HG03097 (cell line): ENCODE measurements around the gene ENC1.

Experiments
- ATAC-seq: cut with Tn5 transposase; IDR thresholded peaks from one replicate; pipeline ENCODE4 v1.9.1; 2021; ENCODE audit not compliant: unreplicated experiment, low FRiP score

Gene ENC1

DNA sequence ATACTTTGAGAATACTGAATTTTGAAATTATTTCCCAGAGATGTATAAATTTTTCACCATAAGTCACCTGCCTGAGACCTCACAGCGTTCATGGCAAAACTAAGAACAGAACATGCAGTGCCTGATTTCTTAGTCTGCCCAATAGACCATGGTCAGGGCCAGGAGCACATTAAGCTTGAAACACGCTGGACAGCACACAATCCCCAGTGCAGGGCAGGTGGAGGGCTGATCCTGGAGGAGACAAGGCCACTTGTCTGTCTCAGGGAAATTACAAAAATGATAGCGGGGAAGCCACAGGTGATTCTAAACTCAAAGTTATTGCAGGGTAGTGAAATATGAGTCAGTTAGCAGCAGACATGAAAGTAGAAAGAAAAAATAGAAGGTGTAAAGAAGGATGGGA, 18.6 kb upstream of the ENC1 start:
- ATAC-seq = no peak

DNA sequence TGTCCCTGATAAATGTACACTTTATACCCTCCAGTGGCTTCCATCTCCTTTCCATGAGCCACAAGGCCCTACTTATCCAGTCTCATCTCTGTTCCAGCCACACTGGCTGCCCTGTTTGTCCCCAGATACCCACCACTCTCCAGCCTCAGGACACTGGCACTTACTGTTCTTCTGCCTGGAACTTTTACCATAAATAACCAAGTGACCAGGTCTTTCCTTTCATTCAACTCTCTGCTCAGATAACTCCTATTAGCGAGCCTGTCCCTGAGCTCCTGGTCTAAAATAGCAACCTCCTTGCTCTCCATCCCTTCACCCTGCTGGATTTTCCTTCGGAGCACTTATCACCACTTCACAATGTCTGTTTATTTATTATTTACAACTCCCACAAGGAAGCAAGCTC, 16.6 kb upstream of the ENC1 start:
- no peak for ATAC-seq

- ATAC-seq = no peak
These were observed 15.2 kb upstream of the ENC1 start for GRCh38 chr5:74655716-74656115.

GRCh38 chr5:74655206-74655605, 14.7 kb upstream of the ENC1 start:
- ATAC-seq = no peak

GRCh38 chr5:74653991-74654390, 13.5 kb upstream of the ENC1 start:
- no peak for ATAC-seq

DNA sequence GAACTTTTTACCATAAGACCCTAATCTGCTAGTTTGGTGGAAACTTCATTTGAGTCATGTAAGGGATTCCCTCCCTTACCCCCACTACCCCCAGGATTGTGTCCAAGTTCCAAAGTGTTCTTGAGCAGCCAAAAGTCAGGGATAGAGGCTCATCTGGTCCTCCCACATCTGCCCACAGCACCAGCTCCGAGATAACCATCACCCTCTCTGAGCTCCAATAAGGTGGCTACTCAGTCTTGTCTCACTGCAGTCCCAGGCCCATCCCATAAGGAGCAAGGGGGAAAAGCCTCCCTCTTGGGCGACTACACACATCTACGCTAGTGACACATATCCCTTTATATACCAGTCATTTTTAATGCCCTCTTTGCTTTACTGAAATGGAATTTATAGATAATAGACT, 12.0 kb upstream of the ENC1 start:
- no peak for ATAC-seq

DNA sequence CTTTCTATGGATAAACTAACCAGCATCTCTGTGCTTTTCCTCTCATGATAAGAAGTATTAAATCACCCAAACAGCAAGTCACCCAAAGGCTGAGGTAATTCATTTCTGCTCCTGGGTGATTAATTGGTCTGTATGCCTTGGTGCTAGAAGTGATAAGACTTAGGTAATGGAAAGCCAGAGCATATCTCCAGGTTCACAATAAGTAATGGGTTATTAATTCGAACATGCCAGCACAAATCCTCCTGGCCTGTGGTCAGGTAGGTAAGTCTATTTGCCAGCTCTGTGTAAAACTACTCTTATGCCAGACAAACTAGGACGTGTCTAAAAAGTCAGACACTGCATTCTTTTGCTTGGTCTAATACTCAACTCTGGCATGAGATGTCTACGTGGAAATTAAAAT, 11.2 kb upstream of the ENC1 start:
- no peak for ATAC-seq

- ATAC-seq = no peak
These were observed 9.0 kb upstream of the ENC1 start for GRCh38 chr5:74649421-74649973.

GRCh38 chr5:74648835-74649293, 8.3 kb upstream of the ENC1 start:
- no peak for ATAC-seq

GRCh38 chr5:74647096-74647495, 6.6 kb upstream of the ENC1 start:
- no peak for ATAC-seq

- no peak for ATAC-seq
These were observed 2.6 kb upstream of the ENC1 start for GRCh38 chr5:74643111-74643562.

DNA sequence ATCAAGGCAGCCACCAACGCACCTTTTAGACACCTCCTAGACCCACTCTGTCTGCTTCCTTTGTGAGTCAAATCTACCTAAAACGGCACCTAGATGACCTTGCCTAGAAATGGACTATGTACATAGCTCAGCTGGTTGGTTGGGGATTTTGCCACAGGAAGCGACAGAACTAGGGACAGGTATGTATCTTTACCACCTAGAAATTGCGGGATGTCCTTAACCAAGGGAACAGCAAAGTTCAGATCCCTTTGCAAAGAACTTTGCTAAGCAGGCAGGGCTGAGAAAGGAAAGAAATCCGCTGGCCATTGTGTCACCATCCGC, 2.0 kb upstream of the ENC1 start:
- no peak for ATAC-seq

- ATAC-seq = no peak
These were observed 1.4 kb upstream of the ENC1 start for GRCh38 chr5:74641735-74642542.

DNA sequence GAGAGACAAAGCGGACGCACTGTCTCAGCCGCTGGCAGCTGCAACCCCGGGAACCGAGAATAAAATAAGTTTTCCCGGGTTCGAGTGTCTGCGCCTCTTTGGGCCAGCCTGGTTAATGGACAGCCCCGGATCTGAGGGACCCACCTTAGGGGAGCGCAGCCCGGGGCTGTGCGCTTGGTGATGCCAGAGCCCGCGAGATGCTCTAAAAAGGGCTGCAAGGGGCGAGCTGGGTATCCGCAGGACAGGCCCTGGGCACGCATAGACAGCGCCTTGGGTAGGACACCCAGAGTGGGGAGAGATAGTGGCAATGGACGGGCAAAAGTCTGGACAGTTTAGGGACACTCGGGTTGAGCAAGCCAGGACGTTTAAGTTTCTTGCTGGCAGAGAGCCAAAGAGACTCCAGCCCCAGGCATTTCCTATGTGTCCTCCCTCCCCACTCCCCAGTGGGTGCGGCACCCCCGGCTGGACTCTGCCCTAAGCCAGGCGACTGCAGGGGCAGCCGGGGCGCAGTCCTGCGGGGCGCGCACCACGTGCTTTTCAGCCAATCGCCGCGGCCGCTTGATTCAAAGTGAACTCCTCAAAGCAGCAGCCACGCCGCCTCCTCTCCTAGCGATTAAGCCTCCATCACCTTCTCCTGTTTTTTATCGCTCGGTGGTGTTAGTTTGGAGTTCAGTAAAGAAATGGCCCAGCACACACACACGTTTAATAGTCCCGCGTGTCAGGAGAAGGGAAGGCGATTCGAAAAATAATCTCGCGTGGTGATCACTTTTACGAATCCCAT, 616 bp upstream of the ENC1 start:
- ATAC-seq = peak; percentile 18

DNA sequence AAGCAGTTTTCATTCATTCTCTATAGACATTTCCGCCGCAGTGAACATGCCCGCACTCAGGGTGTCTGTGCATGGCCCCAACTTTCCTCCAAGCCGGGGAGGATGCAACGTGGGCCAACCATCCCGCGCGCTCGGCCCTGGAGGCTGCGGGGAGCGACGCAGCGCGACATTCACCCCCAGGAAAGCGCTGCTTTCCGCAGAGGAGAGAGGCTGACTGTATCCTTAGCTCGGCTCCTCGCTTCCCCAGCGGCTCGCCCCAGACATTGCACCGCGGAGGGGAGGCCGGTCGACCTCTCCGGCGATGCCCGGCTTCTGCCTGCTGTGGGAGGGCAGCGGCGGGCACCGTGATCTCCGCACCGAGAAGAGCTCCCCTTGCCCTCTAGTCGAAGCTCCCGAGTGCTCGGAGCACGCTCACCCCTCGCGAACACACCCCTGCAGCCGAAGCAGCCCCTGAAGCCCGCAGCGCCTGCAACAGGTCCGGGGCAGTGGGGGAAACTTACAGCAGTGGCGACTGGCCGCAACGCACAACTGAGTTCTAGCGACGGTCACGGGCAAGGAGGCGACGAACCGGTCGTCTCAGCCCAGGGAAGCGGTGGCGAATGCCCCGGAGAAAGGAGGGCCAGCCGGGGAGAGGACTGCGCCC, 600 bp downstream of the ENC1 start:
- peak; percentile 12 for ATAC-seq

DNA sequence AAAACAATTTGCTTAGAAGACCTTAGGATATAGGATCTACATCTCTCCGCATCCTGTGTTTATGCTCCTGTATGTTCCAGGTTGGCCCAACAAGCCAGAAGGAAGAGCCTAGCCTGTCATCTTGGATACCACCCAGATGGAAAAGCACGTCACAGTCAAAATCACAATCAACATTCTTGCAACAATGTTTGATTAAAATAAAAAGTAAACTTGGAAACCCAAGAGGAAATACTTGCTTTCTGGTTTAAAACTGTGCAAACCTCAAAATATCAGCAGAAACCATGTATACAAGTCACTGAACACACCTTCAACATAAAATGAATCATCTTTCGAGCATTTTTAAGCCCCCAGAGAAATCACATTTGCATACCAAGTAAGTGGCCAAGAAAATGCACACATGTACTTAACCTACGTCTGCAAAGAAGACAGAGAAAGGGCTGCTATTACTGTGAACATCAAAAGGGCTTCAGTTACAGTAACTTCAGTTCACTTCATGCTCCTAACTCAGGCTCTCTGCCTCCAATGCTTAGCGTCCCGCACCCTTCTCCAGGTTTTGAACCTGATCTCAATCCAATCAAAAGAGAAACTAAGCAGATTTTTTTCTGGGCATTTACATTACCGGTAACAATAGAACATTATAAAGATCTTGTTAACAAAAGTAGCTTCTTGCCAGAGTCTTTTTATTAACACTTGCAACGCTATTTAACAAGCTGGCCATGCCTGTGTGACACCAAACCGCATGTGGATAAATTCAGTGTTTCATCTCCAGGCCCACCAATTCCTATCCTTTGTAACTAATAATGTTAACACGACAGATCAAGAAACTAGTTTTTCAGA, 1.3 kb downstream of the ENC1 start:
- no peak for ATAC-seq

- ATAC-seq = no peak
These were observed 2.0 kb downstream of the ENC1 start for GRCh38 chr5:74638544-74638969.

DNA sequence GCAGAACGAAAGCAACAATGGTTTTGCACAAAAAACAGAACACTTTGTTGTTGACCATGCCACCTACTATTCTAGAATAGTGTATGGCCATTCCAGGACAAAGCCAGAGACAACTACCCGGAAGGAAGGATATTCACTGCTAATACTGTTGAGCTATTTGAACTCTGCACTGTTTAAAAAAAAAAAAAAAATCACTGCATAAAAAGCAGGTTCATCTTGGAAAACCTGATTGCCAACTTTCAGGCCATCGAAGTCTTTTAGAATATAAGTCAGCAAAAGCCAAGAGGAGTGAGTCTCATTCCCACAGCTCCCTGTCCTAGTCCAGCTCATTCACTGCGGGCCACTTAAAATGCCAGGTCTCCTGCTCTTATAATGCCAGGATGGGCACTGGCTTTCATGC, 4.0 kb downstream of the ENC1 start:
- no peak for ATAC-seq

DNA sequence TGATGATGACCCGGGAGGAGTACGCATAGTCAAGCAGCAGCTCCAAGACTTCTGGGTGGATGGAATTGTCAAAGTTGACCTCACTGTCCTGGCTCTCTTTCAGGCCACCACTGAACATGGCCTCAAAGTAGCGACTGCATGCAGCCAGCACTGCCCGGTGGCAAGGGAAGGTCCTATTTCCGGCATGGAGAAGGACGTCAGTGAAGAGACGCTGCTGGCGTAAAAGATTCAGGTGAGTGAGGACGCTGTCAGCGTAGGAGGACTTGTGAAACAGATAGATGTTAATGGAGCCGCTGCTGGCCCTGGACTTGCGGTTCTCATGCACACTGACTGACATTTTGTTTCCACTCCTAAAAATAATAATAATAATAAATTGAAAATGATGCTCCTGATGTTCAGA, 4.4 kb downstream of the ENC1 start:
- no peak for ATAC-seq

GRCh38 chr5:74634611-74635286, 5.8 kb downstream of the ENC1 start:
- no peak for ATAC-seq
